Measurements from ENCODE around the gene KDM5B.

KDM5B gene

DNA sequence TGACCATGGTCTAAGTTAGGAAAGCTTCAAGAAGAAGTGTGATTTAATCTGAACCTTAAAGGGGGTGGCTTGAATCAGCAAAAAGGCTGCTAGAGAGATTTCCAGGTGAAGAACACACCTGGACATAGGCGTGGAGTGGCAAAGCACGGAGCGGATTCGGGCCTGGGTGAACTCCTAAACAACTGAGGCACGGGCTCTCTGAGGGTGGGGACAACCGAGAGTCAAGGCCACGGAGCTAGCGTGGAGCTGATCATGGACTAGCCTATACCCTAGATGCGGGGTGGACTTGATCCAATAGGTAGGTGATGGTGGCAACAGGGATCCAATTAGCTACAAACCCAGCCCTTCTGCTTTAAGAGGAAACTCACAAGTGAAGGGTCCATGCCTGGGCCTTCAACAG lies 125.7 kb downstream of the KDM5B start:
- no peak for DNase-seq

GRCh38 chr1:202681736-202682420 lies 126.3 kb downstream of the KDM5B start:
- DNase-seq = no peak

DNA sequence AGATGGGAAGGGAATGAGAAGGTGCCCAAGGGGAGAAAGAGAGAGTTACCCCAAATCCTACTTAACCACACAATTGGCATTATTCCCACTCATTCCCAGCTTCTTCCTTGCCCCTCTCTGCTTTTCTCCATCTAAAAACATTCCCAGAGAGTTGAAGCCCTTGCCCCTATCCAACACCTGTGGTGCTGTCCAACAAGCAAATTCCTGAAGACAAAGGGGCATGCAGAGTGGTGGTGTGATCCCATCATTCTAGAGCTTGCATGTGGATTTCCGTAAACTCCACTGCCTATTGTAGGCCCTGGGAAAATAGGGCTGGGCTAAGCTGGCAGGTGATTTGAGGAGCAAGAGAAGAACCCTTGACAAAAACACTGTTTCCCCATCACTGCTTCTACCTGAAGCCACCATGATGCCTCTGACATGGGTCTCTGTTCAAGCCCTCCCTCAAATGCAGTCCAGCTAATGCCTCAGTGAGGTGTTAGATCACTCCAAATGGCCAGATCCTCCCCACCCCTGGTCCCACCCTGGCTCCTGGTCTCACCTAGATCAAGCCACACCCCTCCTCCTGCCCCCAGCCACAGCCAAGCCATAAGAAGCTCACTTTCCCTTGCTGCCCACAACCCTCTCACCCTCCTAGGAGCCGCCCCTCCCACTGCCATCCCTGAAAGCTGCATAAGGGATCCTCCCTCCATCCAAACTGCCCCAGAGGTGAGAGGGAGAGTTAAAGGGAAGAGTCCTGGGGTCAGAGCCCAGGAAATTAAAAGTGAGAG lies 127.5 kb downstream of the KDM5B start:
- no peak for DNase-seq

- DNase-seq = no peak
These were observed 128.6 kb downstream of the KDM5B start for GRCh38 chr1:202679406-202680177.

GRCh38 chr1:202677433-202677832 lies 130.8 kb downstream of the KDM5B start:
- DNase-seq = no peak
